VCaP (cell line): ENCODE data around the gene WIPI1.

Source experiments
- H3K27ac ChIP-seq: fragments of 450-650 bp; 2 replicates; pipeline ENCODE4 v1.5.1; 2017
- TF ChIP-seq, protein P1 (sequence below): fragments of 450-650 bp; conservative IDR thresholded peaks from 2 replicates; pipeline ENCODE4 v1.5.1; 2017; ENCODE audit warnings: mild to moderate bottlenecking, moderate library complexity

The WIPI1 gene

DNA sequence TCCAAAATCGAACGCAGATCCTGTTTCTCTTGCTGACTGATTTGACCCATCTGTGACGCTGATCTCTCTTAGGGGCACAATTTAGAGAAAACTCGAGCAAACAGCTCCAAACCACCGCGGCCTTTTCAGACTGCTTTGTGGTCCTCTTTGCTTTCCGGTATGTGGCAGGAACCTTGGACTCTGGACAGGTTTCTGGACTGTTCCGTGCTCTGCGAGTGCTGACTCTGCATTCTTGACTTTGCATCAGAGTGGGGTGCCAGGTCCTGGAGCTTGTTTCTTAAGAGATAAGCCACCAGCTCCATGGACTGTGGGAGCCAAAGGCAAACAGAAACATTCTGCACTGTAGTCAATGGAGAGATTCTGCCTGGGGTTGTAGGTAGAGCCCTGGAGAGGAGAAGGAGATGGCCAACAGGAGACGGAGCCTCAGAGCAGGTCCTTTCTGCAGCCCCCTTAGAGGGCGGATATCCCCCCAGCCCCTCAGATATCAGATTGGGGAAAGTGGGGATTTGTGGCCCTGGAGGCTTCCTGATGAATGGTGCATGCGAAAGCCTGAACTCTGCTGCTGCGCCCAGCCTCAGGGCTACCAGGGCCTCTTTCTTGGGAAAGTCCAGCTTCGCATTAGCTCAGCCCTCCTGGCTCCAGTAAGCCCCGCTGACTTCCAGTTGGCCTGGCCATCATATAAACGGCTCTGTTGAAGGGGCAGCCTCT is 65.6 kb downstream of the WIPI1 start:
- no peak overlapping the region for H3K27ac ChIP-seq
- TF ChIP-seq, protein P1, sequence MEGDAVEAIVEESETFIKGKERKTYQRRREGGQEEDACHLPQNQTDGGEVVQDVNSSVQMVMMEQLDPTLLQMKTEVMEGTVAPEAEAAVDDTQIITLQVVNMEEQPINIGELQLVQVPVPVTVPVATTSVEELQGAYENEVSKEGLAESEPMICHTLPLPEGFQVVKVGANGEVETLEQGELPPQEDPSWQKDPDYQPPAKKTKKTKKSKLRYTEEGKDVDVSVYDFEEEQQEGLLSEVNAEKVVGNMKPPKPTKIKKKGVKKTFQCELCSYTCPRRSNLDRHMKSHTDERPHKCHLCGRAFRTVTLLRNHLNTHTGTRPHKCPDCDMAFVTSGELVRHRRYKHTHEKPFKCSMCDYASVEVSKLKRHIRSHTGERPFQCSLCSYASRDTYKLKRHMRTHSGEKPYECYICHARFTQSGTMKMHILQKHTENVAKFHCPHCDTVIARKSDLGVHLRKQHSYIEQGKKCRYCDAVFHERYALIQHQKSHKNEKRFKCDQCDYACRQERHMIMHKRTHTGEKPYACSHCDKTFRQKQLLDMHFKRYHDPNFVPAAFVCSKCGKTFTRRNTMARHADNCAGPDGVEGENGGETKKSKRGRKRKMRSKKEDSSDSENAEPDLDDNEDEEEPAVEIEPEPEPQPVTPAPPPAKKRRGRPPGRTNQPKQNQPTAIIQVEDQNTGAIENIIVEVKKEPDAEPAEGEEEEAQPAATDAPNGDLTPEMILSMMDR, result no peak

DNA sequence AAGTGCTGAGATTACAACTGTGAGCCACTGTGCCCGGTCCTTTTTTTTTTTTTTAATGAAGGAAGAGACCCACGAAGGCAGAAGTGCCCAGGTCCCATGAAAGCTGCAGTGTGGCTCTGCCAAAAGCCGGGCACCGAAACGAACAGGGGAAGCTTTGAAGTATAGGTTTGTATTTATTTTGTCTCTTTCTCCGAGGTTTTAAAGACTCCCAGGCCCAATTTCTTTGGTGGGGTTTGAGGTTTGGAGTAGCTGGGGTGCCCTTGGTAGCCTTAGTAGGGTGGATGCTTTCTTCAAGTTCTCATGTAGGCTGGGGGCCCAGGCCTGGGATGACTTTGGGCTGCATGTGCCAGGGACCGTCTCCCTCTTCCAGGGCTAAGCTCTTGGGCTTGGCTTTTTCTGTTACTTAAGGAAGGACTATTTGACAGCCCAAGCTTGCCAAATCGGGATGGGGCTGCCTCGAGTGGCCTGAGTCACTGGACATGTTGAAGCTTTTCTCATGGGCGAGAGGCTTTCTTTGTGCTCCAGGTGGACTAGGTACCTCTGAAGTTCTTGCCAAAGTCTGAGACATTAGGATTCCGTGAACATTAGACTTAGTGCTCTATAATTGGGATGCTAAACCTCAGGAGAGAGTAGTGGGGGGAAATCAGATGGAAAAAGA is 66.3 kb downstream of the WIPI1 start:
- TF ChIP-seq, protein P1, result no peak
- no peak overlapping the region for H3K27ac ChIP-seq

DNA sequence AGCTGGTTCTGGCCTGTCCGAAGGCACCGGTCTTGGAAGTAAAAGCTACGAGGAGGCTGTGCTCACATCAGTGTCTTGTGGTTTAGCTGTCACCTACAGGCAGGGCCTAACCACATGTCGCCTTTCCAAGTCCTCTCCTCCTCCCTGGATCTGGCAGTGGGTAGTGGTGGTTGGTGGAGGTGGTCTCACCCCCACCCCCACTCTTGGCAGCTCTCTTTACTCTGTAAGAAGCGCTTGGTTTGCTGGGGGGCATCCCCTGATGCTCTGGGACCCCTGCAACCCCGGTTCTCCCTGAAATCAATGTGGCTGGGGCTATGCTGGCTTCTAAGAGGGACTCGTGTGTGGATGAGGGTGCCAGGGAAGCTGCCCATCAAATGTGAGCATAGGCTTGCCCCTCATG is 68.3 kb downstream of the WIPI1 start:
- H3K27ac ChIP-seq, result no peak overlapping the region
- TF ChIP-seq, protein P1, result no peak

DNA sequence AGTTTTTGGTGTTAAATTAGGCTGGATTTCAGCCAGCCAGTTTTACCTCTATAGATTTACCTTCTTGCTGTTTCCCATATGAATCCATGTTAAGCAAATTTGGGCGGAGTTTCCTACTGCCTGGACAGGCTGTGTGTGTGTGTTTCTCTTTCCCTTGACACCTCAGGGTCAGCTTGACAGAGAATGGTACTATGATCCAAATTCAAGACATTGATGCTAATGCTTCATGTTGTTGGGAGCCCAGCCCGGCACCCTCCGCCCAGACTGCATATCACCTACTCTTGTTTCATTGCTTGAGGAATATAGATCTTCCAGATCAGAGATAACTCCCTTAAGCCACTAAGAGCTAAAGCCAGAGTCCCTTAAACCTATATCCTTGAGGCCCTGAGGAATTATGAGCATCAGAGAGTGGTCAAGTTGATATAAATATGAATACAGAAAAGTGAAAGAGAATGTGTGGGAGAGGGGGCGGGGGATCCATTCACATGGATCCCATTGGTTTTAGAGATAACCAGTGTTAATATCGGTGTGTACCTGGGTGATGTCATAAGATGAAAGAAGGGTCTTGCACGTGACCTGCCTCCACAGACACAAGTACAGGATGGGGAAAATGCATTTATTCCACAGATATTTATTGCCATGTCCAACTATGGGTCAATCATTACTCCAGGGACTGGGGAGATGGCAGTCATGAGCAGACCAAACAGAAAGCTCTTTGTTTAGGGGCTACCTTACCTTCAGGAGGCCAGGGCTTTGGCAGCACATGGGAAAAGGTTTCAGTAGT is 69.7 kb downstream of the WIPI1 start:
- TF ChIP-seq, protein P1, result no peak
- no peak overlapping the region; the same call in 1 of the 2 replicates for H3K27ac ChIP-seq

DNA sequence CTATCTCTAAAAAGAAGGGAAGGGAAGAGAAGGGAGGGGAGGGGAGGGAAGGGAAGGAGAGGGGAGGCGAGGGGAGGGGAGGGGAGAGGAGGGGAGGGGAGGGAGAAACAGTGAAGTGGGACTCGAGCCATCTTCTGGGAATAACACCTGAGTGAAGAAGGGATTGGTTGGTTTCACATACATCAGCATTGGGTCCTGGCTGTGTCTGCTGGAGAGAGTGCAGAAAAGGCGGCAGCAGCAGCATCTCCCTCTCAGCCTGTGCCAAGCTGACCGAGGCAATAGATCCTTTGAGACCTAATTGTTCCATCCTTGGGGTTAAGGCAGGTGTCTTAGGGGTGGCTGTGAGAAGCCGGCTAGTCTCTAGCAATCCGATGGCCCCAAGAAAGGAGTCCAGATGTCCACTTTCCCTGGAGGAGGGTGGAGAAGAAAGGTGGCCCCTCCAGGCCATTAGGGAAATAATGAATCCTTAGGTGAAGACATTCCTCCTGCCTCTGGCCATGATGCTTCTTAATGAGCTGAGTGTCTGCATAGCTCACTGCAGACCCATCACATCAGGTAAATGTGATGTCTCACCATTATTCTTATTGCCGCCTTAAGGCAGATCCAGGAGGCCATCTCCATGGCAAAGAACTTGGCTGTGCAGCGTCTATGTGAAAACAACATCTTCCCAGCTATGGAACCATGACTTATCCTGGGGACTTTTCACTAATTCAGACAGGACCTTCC is 71.6 kb downstream of the WIPI1 start:
- H3K27ac ChIP-seq, result 0 out of 2 replicates have a peak overlapping the region, but pooled peaks have one; percentile 8

DNA sequence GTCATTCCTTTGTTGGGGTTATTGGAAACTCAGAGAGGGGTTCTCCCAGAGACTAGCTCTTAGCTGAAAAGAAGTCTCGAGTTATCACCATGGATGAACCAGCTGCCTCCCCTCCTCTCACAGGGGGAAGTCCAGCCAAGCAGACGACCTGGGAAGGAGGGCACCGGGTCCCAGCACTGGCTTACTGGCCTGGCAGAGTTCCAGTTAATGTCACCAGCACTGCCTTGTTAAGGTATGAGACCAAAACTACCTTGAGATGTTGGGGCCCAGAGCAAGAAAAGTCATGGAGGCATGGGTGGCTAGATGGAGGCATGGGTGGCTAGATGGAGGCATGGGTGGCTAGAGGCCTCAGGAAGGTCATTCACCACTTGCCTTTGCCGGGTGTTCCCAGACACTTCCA is 72.4 kb downstream of the WIPI1 start:
- TF ChIP-seq, protein P1, result no peak
- no peak overlapping the region for H3K27ac ChIP-seq

More for the DNA sequence above, 71.6 kb downstream of the WIPI1 start:
- TF ChIP-seq, protein P1, result no peak
